ENCODE results near the gene ABCC4.

DNA sequence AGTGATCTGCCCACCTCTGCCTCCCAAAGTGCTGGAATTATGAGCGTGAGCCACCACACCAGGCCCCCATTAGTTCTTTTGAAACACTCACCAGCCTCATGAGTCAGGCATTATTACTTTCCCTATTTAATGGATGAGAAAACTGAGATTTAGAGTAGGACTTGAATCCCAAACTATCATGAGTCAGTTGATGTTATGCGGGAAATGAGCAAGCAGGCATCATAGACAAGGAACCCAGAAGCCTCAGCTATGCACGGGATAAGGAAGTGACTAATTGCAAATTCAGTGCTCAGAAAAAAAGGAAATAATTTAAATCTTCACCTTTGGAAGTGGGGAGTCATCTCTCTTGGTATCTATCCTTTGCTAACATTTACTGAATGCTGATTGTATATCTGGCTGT, 217.5 kb downstream of the ABCC4 start:
- TF ChIP-seq CTCF (conservative IDR thresholded peaks at IDR 0.05; ENCODE audit: low read depth, low read length): no peak
- TF ChIP-seq EZH2 (IDR thresholded peaks at IDR 0.05; ENCODE audit: borderline replicate concordance, low read depth, low read length, poor library complexity, severe bottlenecking): no peak

Data from A673 (cell line).